SK-N-SH (cell line): ENCODE results near the gene KRTAP10-8.

Source experiments
- CTCF ChIP-seq: fragments of 200-600 bp; sonication (generic); IDR thresholded peaks from 2 replicates; pipeline ENCODE4 v1.6.1; 2017; ENCODE audit warnings: antibody characterized with exemption, mild to moderate bottlenecking, moderate library complexity
- EP300 ChIP-seq, 2 experiments: IDR thresholded peaks; 2 replicates each; pipeline versions ENCODE4 v1.4.0 to v1.6.1; 2012; ENCODE audit warnings: borderline replicate concordance in 1 of 2, low read depth in 1 of 2, low read length in 1 of 2
- GATA2 ChIP-seq: sonication (generic); formaldehyde crosslinking; IDR thresholded peaks from 2 replicates; pipeline ENCODE4 v1.5.0; 2020; ENCODE audit warnings: mild to moderate bottlenecking, missing genetic modification reagents
- JUND ChIP-seq: IDR thresholded peaks from 2 replicates; pipeline ENCODE4 v1.4.0; 2012
- MAX ChIP-seq: IDR thresholded peaks from 2 replicates; pipeline ENCODE4 v1.4.0; 2012; ENCODE audit warnings: low read depth
- POLR2AphosphoS5 ChIP-seq: IDR thresholded peaks from 2 replicates; pipeline ENCODE4 v1.6.1; 2012; ENCODE audit warnings: low read depth, low read length
- USF2 ChIP-seq: fragments of 150-350 bp; IDR thresholded peaks from 2 replicates; pipeline ENCODE4 v1.6.1; 2017; ENCODE audit warnings: antibody characterized with exemption, low read length, low read depth, borderline replicate concordance
- YY1 ChIP-seq: IDR thresholded peaks from 2 replicates; pipeline ENCODE4 v1.4.0; 2012; ENCODE audit warnings: low read depth, mild to moderate bottlenecking

- TF ChIP-seq CTCF (no peak), POLR2AphosphoS5 (no peak), JUND (no peak), MAX (no peak), GATA2 (CRISPR knock-in tag) (no peak), YY1 (no peak), USF2 (no peak), EP300 (IDR thresholded peaks at IDR 0.05; ENCODE audit: borderline replicate concordance in 1 of 2, low read depth in 1 of 2, low read length in 1 of 2) (no peak)
Observed at GRCh38 chr21:44658541-44658910, 46.6 kb downstream of the KRTAP10-8 start.
